ENCODE data around the gene POU6F2. TPM values are rescaled to one million over a fixed set of nuclear protein-coding genes. Genes with fewer than 3 reads are reported as not detected.
A peak's percentile ranks its signal among the peaks of the same experiment; 100 is the strongest.

POU6F2 gene
- total RNA-seq, 1 donor from 2014 or later = 34.7 TPM

DNA sequence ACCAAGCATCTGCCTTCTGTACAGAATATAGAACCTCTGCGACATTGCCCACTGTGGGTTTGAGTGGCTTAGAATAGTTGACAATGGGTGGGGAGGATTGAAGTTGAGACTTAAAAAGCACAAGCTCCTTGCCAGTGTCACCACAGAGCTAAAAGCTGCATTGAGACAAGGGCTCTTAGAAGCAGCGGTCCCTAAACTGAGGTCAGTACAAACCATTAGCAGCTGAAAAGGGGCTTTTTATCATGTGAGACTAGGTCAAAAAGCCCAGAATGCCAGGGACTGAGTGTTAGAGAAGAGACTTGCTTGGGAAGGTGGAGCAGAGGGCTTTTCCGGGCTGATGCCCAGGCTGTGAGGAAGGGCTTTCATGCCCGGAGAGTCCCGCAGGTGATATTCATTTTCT is 91.3 kb downstream of the POU6F2 start:
- Mint-ChIP-seq H3K27me3 (ENCODE audit: unreplicated experiment) (peaks cover 3% of the 10 kb centered on the region), H3K4me1 (ENCODE audit: low read depth, unreplicated experiment) (peaks cover 18% of the 10 kb centered on the region), H3K9me3 (ENCODE audit: unreplicated experiment) (no peaks in the 10 kb centered on the region), H3K4me3 (ENCODE audit: unreplicated experiment) (no peak overlapping the region), H3K36me3 (ENCODE audit: unreplicated experiment) (no peaks in the 10 kb centered on the region), H3K27ac (ENCODE audit: unreplicated experiment) (no peak overlapping the region)
- TF ChIP-seq, protein P1, sequence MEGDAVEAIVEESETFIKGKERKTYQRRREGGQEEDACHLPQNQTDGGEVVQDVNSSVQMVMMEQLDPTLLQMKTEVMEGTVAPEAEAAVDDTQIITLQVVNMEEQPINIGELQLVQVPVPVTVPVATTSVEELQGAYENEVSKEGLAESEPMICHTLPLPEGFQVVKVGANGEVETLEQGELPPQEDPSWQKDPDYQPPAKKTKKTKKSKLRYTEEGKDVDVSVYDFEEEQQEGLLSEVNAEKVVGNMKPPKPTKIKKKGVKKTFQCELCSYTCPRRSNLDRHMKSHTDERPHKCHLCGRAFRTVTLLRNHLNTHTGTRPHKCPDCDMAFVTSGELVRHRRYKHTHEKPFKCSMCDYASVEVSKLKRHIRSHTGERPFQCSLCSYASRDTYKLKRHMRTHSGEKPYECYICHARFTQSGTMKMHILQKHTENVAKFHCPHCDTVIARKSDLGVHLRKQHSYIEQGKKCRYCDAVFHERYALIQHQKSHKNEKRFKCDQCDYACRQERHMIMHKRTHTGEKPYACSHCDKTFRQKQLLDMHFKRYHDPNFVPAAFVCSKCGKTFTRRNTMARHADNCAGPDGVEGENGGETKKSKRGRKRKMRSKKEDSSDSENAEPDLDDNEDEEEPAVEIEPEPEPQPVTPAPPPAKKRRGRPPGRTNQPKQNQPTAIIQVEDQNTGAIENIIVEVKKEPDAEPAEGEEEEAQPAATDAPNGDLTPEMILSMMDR (IDR thresholded peaks at IDR 0.05; ENCODE audit: partially characterized antibody, unreplicated experiment) = no peak
- no peak for DNase-seq

DNA sequence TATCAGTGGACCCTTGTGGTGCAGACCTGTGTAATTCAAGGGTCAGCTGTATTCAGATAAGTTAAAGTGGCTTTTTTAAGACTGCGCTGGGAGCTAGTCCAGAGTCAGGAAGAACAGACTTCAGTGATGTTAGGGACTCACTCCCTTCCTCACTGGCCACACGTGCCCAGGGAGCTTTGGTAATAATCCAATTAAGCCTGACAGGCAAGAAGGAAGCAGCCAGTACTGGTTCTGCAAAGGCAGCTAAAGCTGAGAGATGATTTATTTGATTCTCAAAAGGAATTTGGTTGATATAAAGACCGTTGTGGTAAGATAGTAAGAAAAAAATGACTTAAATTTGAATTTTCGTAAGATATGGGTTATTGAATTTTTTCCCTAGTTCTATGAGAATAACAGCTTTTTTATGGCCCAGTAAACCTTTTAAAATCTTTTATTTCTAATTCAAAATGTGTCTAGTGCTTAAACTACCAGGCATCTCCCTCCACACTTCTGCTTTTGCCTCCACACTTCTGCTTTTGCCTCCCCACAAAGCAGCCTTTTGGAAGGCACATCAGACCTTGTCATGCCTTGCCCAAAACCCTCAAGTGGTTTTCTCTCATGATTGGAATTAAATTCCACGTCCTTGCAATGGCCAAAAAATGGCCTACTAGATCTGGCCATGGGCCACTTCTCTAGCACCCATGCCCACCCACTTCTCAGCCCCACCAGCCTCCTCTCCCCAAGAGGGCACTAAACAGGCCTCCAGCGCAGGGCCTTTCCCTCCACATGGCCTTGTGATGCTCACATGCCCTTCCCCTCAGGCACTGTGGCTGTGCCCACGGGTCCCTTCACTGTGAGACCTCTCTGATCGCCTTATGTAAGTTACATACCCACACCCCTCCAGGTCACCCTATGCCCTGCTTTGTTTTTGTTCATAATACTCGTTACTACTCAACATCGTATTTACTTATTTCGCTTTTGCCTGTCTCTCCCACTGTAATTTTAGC is 92.5 kb downstream of the POU6F2 start:
- DNase-seq = no peak
- H3K27ac Mint-ChIP-seq (ENCODE audit: unreplicated experiment) = no peak overlapping the region

DNA sequence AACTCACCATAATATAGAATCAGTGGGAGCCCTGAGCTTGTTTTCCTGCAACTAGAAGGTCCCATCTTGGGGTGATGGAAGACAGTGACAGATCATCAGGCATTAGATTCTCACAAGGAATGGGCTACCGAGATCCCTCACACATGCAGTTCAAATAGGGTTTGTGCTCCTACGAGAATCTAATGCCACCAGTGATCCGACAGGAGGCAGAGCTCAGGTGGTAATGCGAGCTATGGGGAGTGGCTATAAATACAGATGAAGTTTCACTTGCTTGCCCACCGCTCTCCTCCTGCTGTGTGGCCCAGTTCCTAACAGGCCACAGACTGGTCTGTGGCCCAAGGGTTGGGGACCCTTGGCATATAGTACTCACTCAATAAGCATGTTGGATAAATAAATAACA is 93.4 kb downstream of the POU6F2 start:
- H3K36me3 Mint-ChIP-seq (ENCODE audit: unreplicated experiment) = no peaks in the 10 kb centered on the region
- H3K4me3 Mint-ChIP-seq (ENCODE audit: unreplicated experiment) = no peak overlapping the region
- peaks cover 24% of the 10 kb centered on the region for H3K4me1 Mint-ChIP-seq (ENCODE audit: low read depth, unreplicated experiment)
- no peaks in the 10 kb centered on the region for H3K9me3 Mint-ChIP-seq (ENCODE audit: unreplicated experiment)
- TF ChIP-seq, protein P1 (IDR thresholded peaks at IDR 0.05; ENCODE audit: partially characterized antibody, unreplicated experiment) = no peak
- H3K27ac Mint-ChIP-seq (ENCODE audit: unreplicated experiment) = no peak overlapping the region
- DNase-seq = no peak
- H3K27me3 Mint-ChIP-seq (ENCODE audit: unreplicated experiment) = peaks cover 3% of the 10 kb centered on the region

More for the DNA sequence above, 92.5 kb downstream of the POU6F2 start:
- Mint-ChIP-seq H3K4me1 (ENCODE audit: low read depth, unreplicated experiment) (peaks cover 21% of the 10 kb centered on the region), H3K9me3 (ENCODE audit: unreplicated experiment) (no peaks in the 10 kb centered on the region), H3K27me3 (ENCODE audit: unreplicated experiment) (peaks cover 3% of the 10 kb centered on the region), H3K4me3 (ENCODE audit: unreplicated experiment) (no peak overlapping the region), H3K36me3 (ENCODE audit: unreplicated experiment) (no peaks in the 10 kb centered on the region)
- TF ChIP-seq, protein P1 (IDR thresholded peaks at IDR 0.05; ENCODE audit: partially characterized antibody, unreplicated experiment) = no peak

DNA sequence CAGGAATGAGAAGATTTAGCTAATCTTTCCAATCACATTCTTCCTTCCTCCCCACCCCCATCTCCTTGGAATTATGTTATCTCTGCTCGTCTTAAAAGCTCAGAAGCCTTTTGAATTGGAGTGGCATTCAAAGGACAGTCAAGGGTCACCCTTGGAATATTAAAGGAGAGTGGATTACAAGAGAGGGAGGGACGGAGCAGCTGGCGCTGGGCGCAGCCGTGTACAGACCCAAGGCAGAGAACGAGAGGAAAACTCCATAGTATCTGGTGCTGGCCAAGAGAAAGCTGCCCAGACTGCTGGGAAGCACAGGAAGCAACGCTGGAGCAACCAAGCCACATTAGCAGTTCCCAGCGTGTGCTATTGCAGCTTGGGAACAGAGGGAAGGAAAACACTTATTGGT is 95.7 kb downstream of the POU6F2 start:
- Mint-ChIP-seq H3K27me3 (ENCODE audit: unreplicated experiment) (peaks cover 3% of the 10 kb centered on the region), H3K36me3 (ENCODE audit: unreplicated experiment) (no peaks in the 10 kb centered on the region), H3K4me3 (ENCODE audit: unreplicated experiment) (peak overlapping the region; percentile 84), H3K27ac (ENCODE audit: unreplicated experiment) (peak overlapping the region; percentile 92), H3K4me1 (ENCODE audit: low read depth, unreplicated experiment) (peaks cover 38% of the 10 kb centered on the region), H3K9me3 (ENCODE audit: unreplicated experiment) (no peaks in the 10 kb centered on the region)
- peak; percentile 66 for DNase-seq
- TF ChIP-seq, protein P1 (IDR thresholded peaks at IDR 0.05; ENCODE audit: partially characterized antibody, unreplicated experiment) = no peak

DNA sequence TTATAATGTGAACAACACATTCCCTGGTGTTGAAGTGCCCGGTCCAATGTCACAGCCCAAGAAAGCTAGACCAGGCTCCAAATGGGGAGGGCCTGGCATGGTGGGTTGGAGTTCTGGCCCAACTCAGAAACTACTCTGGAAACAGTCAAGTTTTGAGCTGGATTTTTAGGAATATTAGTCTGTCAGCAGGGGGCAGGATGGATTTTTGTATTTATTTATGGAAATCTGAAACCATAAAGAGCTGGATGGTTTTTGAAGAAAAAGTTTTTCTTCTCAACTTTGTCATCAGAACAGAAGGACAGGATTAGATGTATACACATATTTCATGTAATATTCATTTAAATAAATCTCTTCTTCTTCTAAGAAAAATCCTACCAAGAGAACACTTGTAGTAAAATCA is 97.5 kb downstream of the POU6F2 start:
- Mint-ChIP-seq H3K4me3 (ENCODE audit: unreplicated experiment) (no peak overlapping the region), H3K36me3 (ENCODE audit: unreplicated experiment) (no peaks in the 10 kb centered on the region), H3K9me3 (ENCODE audit: unreplicated experiment) (no peaks in the 10 kb centered on the region), H3K27ac (ENCODE audit: unreplicated experiment) (no peak overlapping the region), H3K4me1 (ENCODE audit: low read depth, unreplicated experiment) (peaks cover 29% of the 10 kb centered on the region), H3K27me3 (ENCODE audit: unreplicated experiment) (peaks cover 3% of the 10 kb centered on the region)
- TF ChIP-seq, protein P1 (IDR thresholded peaks at IDR 0.05; ENCODE audit: partially characterized antibody, unreplicated experiment) = no peak
- no peak for DNase-seq
